HepG2 (cell line): ENCODE data around the gene BST1. TPM values are rescaled to one million over a fixed set of nuclear protein-coding genes. Genes with fewer than 3 reads are reported as not detected.

ENCODE experiments used
- ATF1 ChIP-seq: IDR thresholded peaks from 2 replicates; pipeline ENCODE4 v1.6.1; 2016; ENCODE audit warnings: mild to moderate bottlenecking, control low read depth
- ERF ChIP-seq: IDR thresholded peaks from 2 replicates; pipeline ENCODE4 v1.6.1; 2018; ENCODE audit warnings: missing biosample characterization, missing genetic modification reagents
- KDM1A ChIP-seq: IDR thresholded peaks from 2 replicates; pipeline ENCODE4 v1.6.1; 2016; ENCODE audit warnings: missing compliant biosample characterization
- LRRFIP1 ChIP-seq: sonication (generic); formaldehyde crosslinking; conservative IDR thresholded peaks from 2 replicates; pipeline ENCODE4 v1.4.0; 2020; ENCODE audit warnings: missing genetic modification reagents
- PATZ1 ChIP-seq: sonication (generic); formaldehyde crosslinking; IDR thresholded peaks from 2 replicates; pipeline ENCODE4 v1.4.0; 2020; ENCODE audit warnings: missing genetic modification reagents
- ZBTB34 ChIP-seq: sonication (generic); formaldehyde crosslinking; IDR thresholded peaks from 2 replicates; pipeline ENCODE4 v1.8.0; 2022; ENCODE audit warnings: mild to moderate bottlenecking, missing genetic modification reagents
- ZBTB4 ChIP-seq: sonication (generic); formaldehyde crosslinking; IDR thresholded peaks from 2 replicates; pipeline ENCODE4 v1.4.0; 2020; ENCODE audit warnings: missing genetic modification reagents, mild to moderate bottlenecking, borderline replicate concordance
- ZNF780A ChIP-seq: sonication (generic); formaldehyde crosslinking; IDR thresholded peaks from 2 replicates; pipeline ENCODE4 v1.8.0; 2022; ENCODE audit warnings: mild to moderate bottlenecking, missing genetic modification reagents, moderate library complexity
- polyA plus RNA-seq, 8 experiments: library from polyadenylated mRNA; depleted of rRNA in 3 of 8; stranded (reverse) in 7 of 8; unstranded in 1 of 8; fragments of >200 nt; fragmentation: Illumina TruSeq in 4 of 8; extraction: Trizol in 4 of 8; gene quantifications; 2 replicates each; pipeline versions ENCODE4 v1.2.1 to v1.2.3, GENCODE V29; 2011 to 2016; ENCODE audit warnings: low read depth in 4 of 8, missing spikeins in 1 of 8, mixed read lengths in 1 of 8; ENCODE audit not compliant: insufficient read depth in 1 of 8
- total RNA-seq, 5 experiments: library from RNA; depleted of rRNA; stranded (reverse); fragments of >200 nt; fragmentation: Illumina TruSeq; extraction: Trizol; gene quantifications; 2 replicates each; pipeline ENCODE4 v1.2.3, GENCODE V29; 2016; ENCODE audit warnings: low read depth in 1 of 5

Gene BST1
- total and polyA plus RNA-seq, 2 of the 13 experiments (the other 11 are each of a cell fraction or from before 2014, with no cell fraction given) = 0.09 to 0.49 TPM

GRCh38 chr4:15742637-15743036 is 39.8 kb downstream of the BST1 start (continued):
- no peak for TF ChIP-seq LRRFIP1 (CRISPR knock-in tag)
- no peak for TF ChIP-seq ZNF780A (CRISPR knock-in tag)
- no peak for TF ChIP-seq KDM1A
- no peak for TF ChIP-seq ZBTB34 (CRISPR knock-in tag)
- no peak for TF ChIP-seq PATZ1 (CRISPR knock-in tag)
- TF ChIP-seq ZBTB4 (CRISPR knock-in tag) = no peak
- TF ChIP-seq ERF = no peak
- no peak for TF ChIP-seq ATF1 (CRISPR knock-in tag)
